Measurements from ENCODE around the gene CCN6.

Gene CCN6

GRCh38 chr6:112054001-112054400 is at the start of gene CCN6:
TSS of gene CCN6 (plus strand) at chr6:112054104. CDS start at chr6:112054358, 254 bp downstream.
- Histone ChIP-seq H3K9ac (ENCODE audit: low read length) (no peak within 1 kb of the TSS), H3K4me1 (ENCODE audit: control insufficient read depth, insufficient read depth, low read length) (no peaks in the 10 kb centered on the region), H3K36me3 (ENCODE audit: control insufficient read depth, insufficient read depth, low read length) (no peaks in the 10 kb centered on the region), H3K27me3 (ENCODE audit: control insufficient read depth, insufficient read depth, low read length) (no peaks in the 10 kb centered on the region), H3K27ac (ENCODE audit: low read depth, low read length) (no peak within 1 kb of the TSS), H3K4me3 (ENCODE audit: low read length) (no peak within 1 kb of the TSS)

DNA sequence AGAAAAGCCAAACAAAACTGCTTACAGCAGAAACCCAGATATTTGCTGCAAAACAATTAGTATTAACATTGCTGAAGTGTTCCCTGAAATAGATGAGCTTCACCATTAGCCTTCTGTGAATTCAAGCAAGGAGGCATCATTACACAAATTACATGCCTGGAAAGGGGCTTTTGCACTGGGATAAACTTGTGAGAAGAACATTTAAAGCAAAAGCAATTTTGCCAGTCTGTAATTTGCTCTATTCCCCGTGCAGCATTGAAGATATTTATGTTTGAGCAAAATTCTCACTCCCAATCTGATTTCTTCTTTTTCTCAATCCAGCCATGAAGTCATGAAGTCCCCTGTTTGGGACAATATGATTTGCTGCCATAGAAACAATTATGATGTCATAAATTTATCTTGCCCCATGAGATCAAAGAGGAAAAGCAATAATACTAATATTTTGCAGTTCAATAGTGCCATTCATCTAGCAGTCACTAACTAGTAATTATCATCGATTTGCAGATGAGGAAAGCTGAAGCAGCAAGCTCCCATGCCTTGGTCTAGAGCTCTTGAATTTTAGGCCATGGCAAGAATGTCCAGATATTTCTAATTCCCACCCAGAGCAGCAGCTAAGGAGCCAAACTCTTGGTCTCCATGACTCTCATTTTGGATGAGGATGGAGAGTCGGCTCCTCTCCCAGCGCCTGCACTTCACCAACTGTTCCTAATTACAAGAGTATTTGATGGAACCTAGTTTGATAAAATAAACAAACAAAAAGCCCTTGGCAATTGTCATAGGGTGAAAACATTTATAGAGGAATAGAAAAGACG is 49.5 kb upstream of the CCN6 start:
- H3K4me1 ChIP-seq (ENCODE audit: control insufficient read depth, insufficient read depth, low read length) = peaks cover 7% of the 10 kb centered on the region
- no peak overlapping the region for H3K27ac ChIP-seq (ENCODE audit: low read depth, low read length)
- H3K4me3 ChIP-seq (ENCODE audit: low read length) = no peak overlapping the region
- H3K27me3 ChIP-seq (ENCODE audit: control insufficient read depth, insufficient read depth, low read length) = no peaks in the 10 kb centered on the region
- H3K9ac ChIP-seq (ENCODE audit: low read length) = no peak overlapping the region
- no peaks in the 10 kb centered on the region for H3K36me3 ChIP-seq (ENCODE audit: control insufficient read depth, insufficient read depth, low read length)

DNA sequence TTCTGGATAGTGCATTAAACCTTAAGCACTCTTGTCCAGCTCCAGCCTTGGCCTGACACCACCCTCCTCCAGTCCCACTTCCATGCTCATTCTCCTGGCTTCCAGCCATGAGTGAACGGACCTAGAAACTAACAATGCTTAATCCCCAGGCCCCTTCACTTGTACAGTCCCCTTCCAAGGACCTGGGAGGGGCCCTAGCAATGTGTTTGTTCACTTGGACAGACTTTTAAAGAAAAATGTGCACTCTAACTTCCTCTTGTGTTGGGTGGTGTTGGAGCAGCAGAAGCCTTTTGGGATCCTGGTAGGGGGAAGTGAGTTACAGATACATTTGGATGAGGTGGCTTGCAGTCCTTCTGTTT is 48.9 kb upstream of the CCN6 start:
- H3K27ac ChIP-seq (ENCODE audit: low read depth, low read length) = no peak overlapping the region
- H3K4me1 ChIP-seq (ENCODE audit: control insufficient read depth, insufficient read depth, low read length) = peaks cover 7% of the 10 kb centered on the region
- H3K4me3 ChIP-seq (ENCODE audit: low read length) = no peak overlapping the region
- no peaks in the 10 kb centered on the region for H3K27me3 ChIP-seq (ENCODE audit: control insufficient read depth, insufficient read depth, low read length)
- H3K9ac ChIP-seq (ENCODE audit: low read length) = no peak overlapping the region
- H3K36me3 ChIP-seq (ENCODE audit: control insufficient read depth, insufficient read depth, low read length) = no peaks in the 10 kb centered on the region

DNA sequence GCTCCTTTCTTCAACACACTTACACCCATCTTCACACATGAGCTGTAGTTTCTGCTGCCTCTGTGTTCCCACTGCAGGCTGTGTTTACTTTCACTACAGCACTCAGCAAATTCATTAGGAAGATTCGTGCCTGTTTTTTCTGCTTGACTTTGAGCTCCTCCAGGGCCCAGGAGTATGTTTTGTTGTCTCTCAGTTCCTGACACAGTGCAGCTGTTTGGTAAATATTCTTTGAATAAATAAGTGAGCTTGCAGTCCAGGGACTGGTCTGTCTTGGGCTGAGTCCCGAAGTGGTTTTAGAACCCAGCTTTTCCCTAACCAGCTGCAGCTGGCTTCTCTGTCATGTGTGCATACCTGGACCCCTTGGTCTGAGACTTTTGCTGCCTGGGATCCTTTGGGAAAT is 46.6 kb upstream of the CCN6 start:
- H3K4me1 ChIP-seq (ENCODE audit: control insufficient read depth, insufficient read depth, low read length) = peaks cover 7% of the 10 kb centered on the region
- peak overlapping the region; percentile 44 for H3K27ac ChIP-seq (ENCODE audit: low read depth, low read length)
- no peak overlapping the region for H3K9ac ChIP-seq (ENCODE audit: low read length)
- H3K36me3 ChIP-seq (ENCODE audit: control insufficient read depth, insufficient read depth, low read length) = no peaks in the 10 kb centered on the region
- no peak overlapping the region for H3K4me3 ChIP-seq (ENCODE audit: low read length)
- no peaks in the 10 kb centered on the region for H3K27me3 ChIP-seq (ENCODE audit: control insufficient read depth, insufficient read depth, low read length)

DNA sequence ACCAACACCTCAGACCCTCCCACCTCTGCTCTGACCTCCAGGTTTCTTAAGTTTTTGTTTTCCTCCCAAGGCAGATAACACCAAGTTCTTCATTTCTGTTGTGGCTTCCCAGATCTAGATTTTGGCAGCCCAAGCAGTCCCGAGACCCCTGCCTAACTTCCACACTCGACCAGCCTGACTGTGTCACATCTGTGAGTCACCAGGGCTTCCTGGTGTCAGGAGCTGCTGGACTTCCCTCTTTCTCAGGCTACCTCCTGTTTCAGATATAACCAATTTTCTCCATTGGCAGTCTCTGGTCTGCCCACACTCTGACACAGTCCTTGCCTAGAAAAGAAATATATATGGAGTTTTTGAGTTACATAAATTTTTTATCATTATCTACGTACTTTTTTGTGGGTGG is 46.1 kb upstream of the CCN6 start:
- H3K27ac ChIP-seq (ENCODE audit: low read depth, low read length) = peak overlapping the region; percentile 44
- H3K27me3 ChIP-seq (ENCODE audit: control insufficient read depth, insufficient read depth, low read length) = no peaks in the 10 kb centered on the region
- no peaks in the 10 kb centered on the region for H3K36me3 ChIP-seq (ENCODE audit: control insufficient read depth, insufficient read depth, low read length)
- H3K4me3 ChIP-seq (ENCODE audit: low read length) = no peak overlapping the region
- H3K4me1 ChIP-seq (ENCODE audit: control insufficient read depth, insufficient read depth, low read length) = peaks cover 7% of the 10 kb centered on the region
- no peak overlapping the region for H3K9ac ChIP-seq (ENCODE audit: low read length)

GRCh38 chr6:112008482-112008881 is 45.4 kb upstream of the CCN6 start:
- Histone ChIP-seq H3K4me3 (ENCODE audit: low read length) (no peak overlapping the region), H3K27me3 (ENCODE audit: control insufficient read depth, insufficient read depth, low read length) (no peaks in the 10 kb centered on the region), H3K36me3 (ENCODE audit: control insufficient read depth, insufficient read depth, low read length) (no peaks in the 10 kb centered on the region), H3K4me1 (ENCODE audit: control insufficient read depth, insufficient read depth, low read length) (peaks cover 7% of the 10 kb centered on the region), H3K9ac (ENCODE audit: low read length) (no peak overlapping the region), H3K27ac (ENCODE audit: low read depth, low read length) (no peak overlapping the region)

GRCh38 chr6:112010328-112010727 is 43.6 kb upstream of the CCN6 start:
- Histone ChIP-seq H3K9ac (ENCODE audit: low read length) (no peak overlapping the region), H3K4me1 (ENCODE audit: control insufficient read depth, insufficient read depth, low read length) (peaks cover 10% of the 10 kb centered on the region), H3K27ac (ENCODE audit: low read depth, low read length) (no peak overlapping the region), H3K36me3 (ENCODE audit: control insufficient read depth, insufficient read depth, low read length) (no peaks in the 10 kb centered on the region), H3K4me3 (ENCODE audit: low read length) (no peak overlapping the region), H3K27me3 (ENCODE audit: control insufficient read depth, insufficient read depth, low read length) (no peaks in the 10 kb centered on the region)

GRCh38 chr6:112013051-112013450 is 40.9 kb upstream of the CCN6 start:
- no peak overlapping the region for H3K9ac ChIP-seq (ENCODE audit: low read length)
- no peak overlapping the region for H3K4me3 ChIP-seq (ENCODE audit: low read length)
- H3K27ac ChIP-seq (ENCODE audit: low read depth, low read length) = no peak overlapping the region
- H3K36me3 ChIP-seq (ENCODE audit: control insufficient read depth, insufficient read depth, low read length) = no peaks in the 10 kb centered on the region
- H3K27me3 ChIP-seq (ENCODE audit: control insufficient read depth, insufficient read depth, low read length) = no peaks in the 10 kb centered on the region
- peaks cover 3% of the 10 kb centered on the region for H3K4me1 ChIP-seq (ENCODE audit: control insufficient read depth, insufficient read depth, low read length)

- Histone ChIP-seq H3K27me3 (ENCODE audit: control insufficient read depth, insufficient read depth, low read length) (no peaks in the 10 kb centered on the region), H3K4me1 (ENCODE audit: control insufficient read depth, insufficient read depth, low read length) (peaks cover 3% of the 10 kb centered on the region), H3K36me3 (ENCODE audit: control insufficient read depth, insufficient read depth, low read length) (no peaks in the 10 kb centered on the region), H3K9ac (ENCODE audit: low read length) (no peak overlapping the region), H3K27ac (ENCODE audit: low read depth, low read length) (no peak overlapping the region), H3K4me3 (ENCODE audit: low read length) (no peak overlapping the region)
Observed at GRCh38 chr6:112014483-112014882, 39.4 kb upstream of the CCN6 start.

GRCh38 chr6:112015725-112016124 is 38.2 kb upstream of the CCN6 start:
- H3K4me3 ChIP-seq (ENCODE audit: low read length) = no peak overlapping the region
- no peak overlapping the region for H3K9ac ChIP-seq (ENCODE audit: low read length)
- H3K27ac ChIP-seq (ENCODE audit: low read depth, low read length) = no peak overlapping the region
- no peaks in the 10 kb centered on the region for H3K27me3 ChIP-seq (ENCODE audit: control insufficient read depth, insufficient read depth, low read length)
- no peaks in the 10 kb centered on the region for H3K36me3 ChIP-seq (ENCODE audit: control insufficient read depth, insufficient read depth, low read length)
- H3K4me1 ChIP-seq (ENCODE audit: control insufficient read depth, insufficient read depth, low read length) = peaks cover 3% of the 10 kb centered on the region

- Histone ChIP-seq H3K4me3 (ENCODE audit: low read length) (no peak overlapping the region), H3K9ac (ENCODE audit: low read length) (no peak overlapping the region), H3K27ac (ENCODE audit: low read depth, low read length) (no peak overlapping the region), H3K4me1 (ENCODE audit: control insufficient read depth, insufficient read depth, low read length) (peaks cover 3% of the 10 kb centered on the region), H3K27me3 (ENCODE audit: control insufficient read depth, insufficient read depth, low read length) (no peaks in the 10 kb centered on the region), H3K36me3 (ENCODE audit: control insufficient read depth, insufficient read depth, low read length) (no peaks in the 10 kb centered on the region)
Observed at GRCh38 chr6:112016320-112016719, 37.6 kb upstream of the CCN6 start.

- Histone ChIP-seq H3K36me3 (ENCODE audit: control insufficient read depth, insufficient read depth, low read length) (no peaks in the 10 kb centered on the region), H3K9ac (ENCODE audit: low read length) (no peak overlapping the region), H3K4me1 (ENCODE audit: control insufficient read depth, insufficient read depth, low read length) (peaks cover 5% of the 10 kb centered on the region), H3K4me3 (ENCODE audit: low read length) (no peak overlapping the region), H3K27me3 (ENCODE audit: control insufficient read depth, insufficient read depth, low read length) (no peaks in the 10 kb centered on the region), H3K27ac (ENCODE audit: low read depth, low read length) (no peak overlapping the region)
Observed at GRCh38 chr6:112017169-112017568, 36.7 kb upstream of the CCN6 start.
